Adipocyte (in vitro differentiated cells): ENCODE results near the gene KRTAP9-1.
A peak's percentile ranks its signal among the peaks of the same experiment; 100 is the strongest.
"Not testable (repeated sequence)": the region's sequence is repeated elsewhere in the genome, so short reads cannot be mapped to it uniquely, and the experiment has no call there.

ENCODE experiments used
- DNase-seq: peaks from one replicate; pipeline ENCODE4 v3.0.0-alpha.2; 2015; ENCODE audit warnings: low read depth
- H3K27me3 ChIP-seq: replicated peaks from 2 replicates; pipeline ENCODE4 v1.7.0; 2013; ENCODE audit warnings: mild to moderate bottlenecking, low read length, moderate library complexity; ENCODE audit not compliant: control insufficient read depth, insufficient read depth
- H3K36me3 ChIP-seq: 2 replicates; pipeline ENCODE4 v1.7.0; 2013; ENCODE audit warnings: low read length, mild to moderate bottlenecking, moderate library complexity; ENCODE audit not compliant: control insufficient read depth, insufficient read depth, severe bottlenecking
- H3K4me1 ChIP-seq: 2 replicates; pipeline ENCODE4 v1.7.0; 2013; ENCODE audit warnings: mild to moderate bottlenecking, low read length, moderate library complexity; ENCODE audit not compliant: control insufficient read depth, insufficient read depth
- H3K4me3 ChIP-seq: 2 replicates; pipeline ENCODE4 v1.7.0; 2013; ENCODE audit warnings: mild to moderate bottlenecking, low read length, moderate library complexity
- H3K9ac ChIP-seq: 2 replicates; pipeline ENCODE4 v1.7.0; 2013; ENCODE audit warnings: mild to moderate bottlenecking, low read length, moderate library complexity
- H3K9me3 ChIP-seq: 2 replicates; pipeline ENCODE4 v1.7.0; 2013; ENCODE audit warnings: mild to moderate bottlenecking, low read length, moderate library complexity; ENCODE audit not compliant: control insufficient read depth

The KRTAP9-1 gene

GRCh38 chr17:41185001-41185400 is 4.7 kb upstream of the KRTAP9-1 start:
- no peak overlapping the region for H3K9ac ChIP-seq
- DNase-seq, result no peak
- no peaks in the 10 kb centered on the region for H3K9me3 ChIP-seq
- no peaks in the 10 kb centered on the region for H3K27me3 ChIP-seq
- H3K4me3 ChIP-seq, result no peak overlapping the region
- H3K36me3 ChIP-seq, result no peaks in the 10 kb centered on the region
- no peaks in the 10 kb centered on the region for H3K4me1 ChIP-seq

- H3K4me3 ChIP-seq, result no peak overlapping the region
- H3K9ac ChIP-seq, result no peak overlapping the region
- no peaks in the 10 kb centered on the region for H3K4me1 ChIP-seq
- no peak for DNase-seq
- no peaks in the 10 kb centered on the region for H3K36me3 ChIP-seq
- no peaks in the 10 kb centered on the region for H3K9me3 ChIP-seq
- H3K27me3 ChIP-seq, result no peaks in the 10 kb centered on the region
These were observed 2.8 kb upstream of the KRTAP9-1 start for GRCh38 chr17:41186872-41187271.

- Histone ChIP-seq H3K27me3 (no peaks in the 10 kb centered on the region), H3K4me3 (no peak overlapping the region), H3K36me3 (no peaks in the 10 kb centered on the region), H3K4me1 (no peaks in the 10 kb centered on the region), H3K9ac (no peak overlapping the region), H3K9me3 (no peaks in the 10 kb centered on the region)
- no peak for DNase-seq
These were observed 641 bp downstream of the KRTAP9-1 start for GRCh38 chr17:41190328-41190727.

- no peak overlapping the region for H3K4me3 ChIP-seq
- peaks cover 3% of the 10 kb centered on the region for H3K9me3 ChIP-seq
- H3K4me1 ChIP-seq, result no peaks in the 10 kb centered on the region
- H3K36me3 ChIP-seq, result no peaks in the 10 kb centered on the region
- H3K27me3 ChIP-seq, result no peaks in the 10 kb centered on the region
- no peak overlapping the region for H3K9ac ChIP-seq
- no peak for DNase-seq
These were observed 6.4 kb downstream of the KRTAP9-1 start for GRCh38 chr17:41196068-41196467.

GRCh38 chr17:41199421-41200078 is 9.9 kb downstream of the KRTAP9-1 start:
- H3K27me3 ChIP-seq, result no peaks in the 10 kb centered on the region
- H3K9ac ChIP-seq, result no peak overlapping the region
- no peaks in the 10 kb centered on the region for H3K36me3 ChIP-seq
- no peak for DNase-seq
- peaks cover 3% of the 10 kb centered on the region for H3K9me3 ChIP-seq
- H3K4me1 ChIP-seq, result no peaks in the 10 kb centered on the region
- no peak overlapping the region for H3K4me3 ChIP-seq

GRCh38 chr17:41211845-41212466 is 22.3 kb downstream of the KRTAP9-1 start:
- H3K27me3 ChIP-seq, result no peaks in the 10 kb centered on the region
- peak; percentile 33 for DNase-seq
- no peak overlapping the region for H3K9ac ChIP-seq
- no peaks in the 10 kb centered on the region for H3K36me3 ChIP-seq
- H3K4me3 ChIP-seq, result no peak overlapping the region
- no peaks in the 10 kb centered on the region for H3K4me1 ChIP-seq
- peaks cover 5% of the 10 kb centered on the region for H3K9me3 ChIP-seq

GRCh38 chr17:41212524-41213169 is 23.0 kb downstream of the KRTAP9-1 start:
- no peak overlapping the region for H3K4me3 ChIP-seq
- no peak for DNase-seq
- no peak overlapping the region for H3K9ac ChIP-seq

GRCh38 chr17:41215681-41216080 is 26.0 kb downstream of the KRTAP9-1 start:
- Histone ChIP-seq H3K4me1 (no peaks in the 10 kb centered on the region), H3K4me3 (no peak overlapping the region), H3K9ac (no peak overlapping the region), H3K27me3 (no peaks in the 10 kb centered on the region), H3K36me3 (no peaks in the 10 kb centered on the region), H3K9me3 (no peaks in the 10 kb centered on the region)
- no peak for DNase-seq

More at GRCh38 chr17:41212524-41213169, 23.0 kb downstream of the KRTAP9-1 start:
- no peaks in the 10 kb centered on the region for H3K36me3 ChIP-seq
- H3K27me3 ChIP-seq, result no peaks in the 10 kb centered on the region
- peaks cover 5% of the 10 kb centered on the region for H3K9me3 ChIP-seq
- no peaks in the 10 kb centered on the region for H3K4me1 ChIP-seq

GRCh38 chr17:41223821-41224220 is 34.1 kb downstream of the KRTAP9-1 start:
- Histone ChIP-seq H3K36me3 (no peaks in the 10 kb centered on the region), H3K9ac (no peak overlapping the region), H3K9me3 (no peaks in the 10 kb centered on the region), H3K4me1 (no peaks in the 10 kb centered on the region), H3K4me3 (no peak overlapping the region), H3K27me3 (peaks cover 5% of the 10 kb centered on the region)
- peak; percentile 12 for DNase-seq

GRCh38 chr17:41226051-41226450 is 36.4 kb downstream of the KRTAP9-1 start:
- no peaks in the 10 kb centered on the region for H3K4me1 ChIP-seq
- H3K36me3 ChIP-seq, result no peaks in the 10 kb centered on the region
- H3K9me3 ChIP-seq, result no peaks in the 10 kb centered on the region
- no peak overlapping the region for H3K4me3 ChIP-seq
- DNase-seq, result no peak
- H3K27me3 ChIP-seq, result peaks cover 5% of the 10 kb centered on the region
- no peak overlapping the region for H3K9ac ChIP-seq

- not testable (repeated sequence) for H3K36me3 ChIP-seq, DNase-seq, H3K27me3 ChIP-seq, H3K9me3 ChIP-seq, H3K4me1 ChIP-seq, H3K4me3 ChIP-seq, H3K9ac ChIP-seq
These were observed 37.0 kb downstream of the KRTAP9-1 start, which contains the start of gene KRTAP9-2 for GRCh38 chr17:41226598-41227095. Gene KRTAP9-2 (plus strand): TSS chr17:41226648. CDS start chr17:41226655, 7 bp downstream.
